DND-41 (cell line): Measurements from ENCODE around the gene RRAGD.

Experiments
- EZH2 ChIP-seq: IDR thresholded peaks from 3 replicates; pipeline ENCODE4 v1.6.1; 2012; ENCODE audit warnings: borderline replicate concordance, low read depth, mild to moderate bottlenecking, moderate library complexity, low read length, inconsistent platforms; ENCODE audit not compliant: severe bottlenecking
- TF ChIP-seq, protein P1 (sequence below): IDR thresholded peaks from 2 replicates; pipeline ENCODE4 v1.5.1; 2012; ENCODE audit warnings: borderline replicate concordance, low read length, moderate library complexity, mild to moderate bottlenecking; ENCODE audit not compliant: poor library complexity, severe bottlenecking; ENCODE audit errors: extremely low read depth

DNA sequence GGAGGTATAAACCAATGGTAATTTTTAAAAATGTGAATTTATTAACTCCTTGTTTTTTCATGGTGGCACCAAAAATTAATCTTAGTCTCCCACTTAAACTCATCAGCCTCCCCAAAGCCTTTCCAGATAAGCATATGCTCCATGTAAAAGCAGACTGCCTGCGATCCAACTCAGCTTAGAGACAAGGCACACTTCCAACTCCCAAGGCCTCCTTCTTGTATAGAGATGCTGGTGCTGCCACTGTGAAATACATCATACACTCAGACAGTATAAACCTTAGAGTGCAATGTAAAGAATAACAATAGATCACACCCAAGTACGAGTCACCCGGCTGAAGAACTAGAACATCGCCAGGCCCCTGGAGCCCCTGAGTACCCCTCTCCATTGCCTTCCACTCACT is 22.9 kb upstream of the RRAGD start:
- TF ChIP-seq, protein P1, sequence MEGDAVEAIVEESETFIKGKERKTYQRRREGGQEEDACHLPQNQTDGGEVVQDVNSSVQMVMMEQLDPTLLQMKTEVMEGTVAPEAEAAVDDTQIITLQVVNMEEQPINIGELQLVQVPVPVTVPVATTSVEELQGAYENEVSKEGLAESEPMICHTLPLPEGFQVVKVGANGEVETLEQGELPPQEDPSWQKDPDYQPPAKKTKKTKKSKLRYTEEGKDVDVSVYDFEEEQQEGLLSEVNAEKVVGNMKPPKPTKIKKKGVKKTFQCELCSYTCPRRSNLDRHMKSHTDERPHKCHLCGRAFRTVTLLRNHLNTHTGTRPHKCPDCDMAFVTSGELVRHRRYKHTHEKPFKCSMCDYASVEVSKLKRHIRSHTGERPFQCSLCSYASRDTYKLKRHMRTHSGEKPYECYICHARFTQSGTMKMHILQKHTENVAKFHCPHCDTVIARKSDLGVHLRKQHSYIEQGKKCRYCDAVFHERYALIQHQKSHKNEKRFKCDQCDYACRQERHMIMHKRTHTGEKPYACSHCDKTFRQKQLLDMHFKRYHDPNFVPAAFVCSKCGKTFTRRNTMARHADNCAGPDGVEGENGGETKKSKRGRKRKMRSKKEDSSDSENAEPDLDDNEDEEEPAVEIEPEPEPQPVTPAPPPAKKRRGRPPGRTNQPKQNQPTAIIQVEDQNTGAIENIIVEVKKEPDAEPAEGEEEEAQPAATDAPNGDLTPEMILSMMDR = no peak
- TF ChIP-seq EZH2 = no peak
